Testis (tissue), 3 donors: ENCODE results near the gene DVL2. TPM values are rescaled to one million over a fixed set of nuclear protein-coding genes. Genes with fewer than 3 reads are reported as not detected.

Experiments used
- DNase-seq: peaks from one replicate; pipeline ENCODE4 v3.0.0-alpha.2; 2019
- H3K27ac ChIP-seq, 2 donors: fragments of 200-600 bp; sonication (generic); one replicate each; pipeline ENCODE4 v1.5.1; 2019
- H3K27me3 ChIP-seq: fragments of 200-600 bp; sonication (generic); one replicate; pipeline ENCODE4 v1.5.1; 2019
- H3K36me3 ChIP-seq: fragments of 200-600 bp; sonication (generic); one replicate; pipeline ENCODE4 v1.5.1; 2017; ENCODE audit warnings: low read depth; ENCODE audit errors: missing control alignments
- H3K4me1 ChIP-seq: fragments of 200-600 bp; sonication (generic); one replicate; pipeline ENCODE4 v1.5.1; 2019
- H3K4me3 ChIP-seq, 2 donors: fragments of 200-600 bp; sonication (generic); one replicate each; pipeline ENCODE4 v1.5.1; 2017 to 2019
- H3K9me3 ChIP-seq: fragments of 200-600 bp; sonication (generic); one replicate; pipeline ENCODE4 v1.5.1; 2017
- CTCF ChIP-seq, 3 experiments: fragments of 450-650 bp in 2 of 3; fragments of 200-600 bp in 1 of 3; sonication (generic) in 1 of 3; IDR thresholded peaks; one replicate each; pipeline ENCODE4 v1.5.1; 2016 to 2019; ENCODE audit warnings: antibody characterized with exemption in 3 of 3, mild to moderate bottlenecking in 2 of 3, moderate library complexity in 1 of 3
- POLR2A ChIP-seq: fragments of 450-650 bp; IDR thresholded peaks from one replicate; pipeline ENCODE4 v1.6.1; 2017; ENCODE audit warnings: antibody characterized with exemption, mild to moderate bottlenecking, moderate library complexity
- WGBS, 2 donors: methylation state at CpG; one replicate each; pipeline ENCODE4 v1.1.5; 2018; 5-methylcytosine and 5-hydroxymethylcytosine counted together
- intact Hi-C: fragments of 100-400 bp; cut with DNase I; formaldehyde crosslinking; loops from one replicate; pipeline ENCODE4 v1.15.1; 2023; ENCODE audit warnings: low total_unique reads
- polyA plus RNA-seq: library from polyadenylated mRNA; stranded (reverse); fragments of 350-450 nt; fragmentation: Illumina TruSeq; extraction: RNeasy Lipid Tissue Mini Kit (QIAGEN cat#74804); gene quantifications from one replicate; pipeline ENCODE4 v1.2.3, GENCODE V29; 2014; ENCODE audit warnings: low read depth, low replicate concordance; ENCODE audit not compliant: insufficient read depth
- total RNA-seq, 2 donors: library from RNA; depleted of rRNA; stranded (reverse); fragments of >200 nt; gene quantifications; one replicate each; pipeline ENCODE4 v1.2.3, GENCODE V29; 2016

The DVL2 gene
- total and polyA plus RNA-seq, 3 donors from 2014 or later: 43.6 to 102 (median 81.3) TPM

GRCh38 chr17:7263801-7264078 is 29.4 kb upstream of the DVL2 start:
- intact Hi-C loops: no loop called here
- Histone ChIP-seq H3K4me3 (no peak overlapping the region), H3K36me3 (no peaks in the 10 kb centered on the region), H3K27me3 (no peaks in the 10 kb centered on the region), H3K9me3 (no peaks in the 10 kb centered on the region), H3K27ac (no peak overlapping the region), H3K4me1 (peaks cover 8% of the 10 kb centered on the region)
- WGBS, 2 donors: 28 to 53% methylated on average over 4 of the region's 4 CpGs
- DNase-seq: no peak
- TF ChIP-seq POLR2A (no peak), CTCF (IDR thresholded peaks at IDR 0.05) (no peak)

GRCh38 chr17:7262935-7263800 is 28.9 kb upstream of the DVL2 start:
- no peaks in the 10 kb centered on the region for H3K9me3 ChIP-seq
- H3K4me1 ChIP-seq: peaks cover 8% of the 10 kb centered on the region
- TF ChIP-seq POLR2A (no peak), CTCF (IDR thresholded peaks at IDR 0.05) (no peak)
- intact Hi-C loops: no loop called here
- H3K27me3 ChIP-seq: no peaks in the 10 kb centered on the region
- 9 to 10% methylated on average over 26 of the region's 26 CpGs for WGBS, 2 donors
- peak overlapping the region in 1 of 2 donors; percentile 12 for H3K4me3 ChIP-seq
- no peak overlapping the region for H3K27ac ChIP-seq
- DNase-seq: no peak
- no peaks in the 10 kb centered on the region for H3K36me3 ChIP-seq

- TF ChIP-seq CTCF (IDR thresholded peaks at IDR 0.05): no peak
- no peak for TF ChIP-seq POLR2A
- WGBS, 2 donors: 3 to 6% methylated on average over 51 to 64 of the region's 64 CpGs
- DNase-seq: no peak
- Histone ChIP-seq H3K4me1 (peaks cover 8% of the 10 kb centered on the region), H3K27me3 (no peaks in the 10 kb centered on the region), H3K27ac (no peak within 1 kb of the TSS), H3K4me3 (peak within 1 kb of the TSS; percentile 45 to 52), H3K9me3 (no peaks in the 10 kb centered on the region), H3K36me3 (no peaks in the 10 kb centered on the region)
- intact Hi-C loops: no loop called here
Measured at GRCh38 chr17:7262192-7262934, 28.0 kb upstream of the DVL2 start, which contains the start of gene CLDN7. Gene CLDN7 (minus strand): TSS chr17:7262478. CDS start chr17:7262043, 435 bp downstream.

- intact Hi-C loops: no loop called here
- Histone ChIP-seq H3K27ac (no peak overlapping the region), H3K9me3 (no peaks in the 10 kb centered on the region), H3K27me3 (no peaks in the 10 kb centered on the region), H3K4me1 (peaks cover 8% of the 10 kb centered on the region), H3K4me3 (peak overlapping the region; percentile 45 to 52), H3K36me3 (no peaks in the 10 kb centered on the region)
- TF ChIP-seq POLR2A (no peak), CTCF (IDR thresholded peaks at IDR 0.05) (no peak)
- no peak for DNase-seq
- 5 to 7% methylated on average over 22 to 52 of the region's 71 CpGs for WGBS, 2 donors
Measured at GRCh38 chr17:7261379-7262191, 27.3 kb upstream of the DVL2 start.
